GM12878 (cell line): ENCODE data around the gene LENEP. TPM values are rescaled to one million over a fixed set of nuclear protein-coding genes. Genes with fewer than 3 reads are reported as not detected.

Experiments used
- ATF2 ChIP-seq: IDR thresholded peaks from 2 replicates; pipeline ENCODE4 v1.6.1; 2012; ENCODE audit warnings: low read length, inconsistent platforms
- ATF3 ChIP-seq: IDR thresholded peaks from 2 replicates; pipeline ENCODE4 v1.6.1; 2011; ENCODE audit warnings: low read depth, mild to moderate bottlenecking, low read length, moderate library complexity, borderline replicate concordance; ENCODE audit errors: extremely low read depth
- CBFB ChIP-seq: IDR thresholded peaks from 2 replicates; pipeline ENCODE4 v1.6.1; 2016; ENCODE audit warnings: antibody characterized with exemption, low read depth
- CHD1 ChIP-seq: IDR thresholded peaks from 2 replicates; pipeline ENCODE4 v1.6.1; 2012; ENCODE audit warnings: low read depth, low read length, improper control_type of control experiment
- ELK1 ChIP-seq: IDR thresholded peaks from 2 replicates; pipeline ENCODE4 v1.6.1; 2012; ENCODE audit warnings: low read depth, low read length, improper control_type of control experiment
- ETV6 ChIP-seq, 2 experiments: fragments of 450-650 bp in 1 of 2; IDR thresholded peaks in 1 of 2; conservative IDR thresholded peaks in 1 of 2; 2 replicates each; pipeline ENCODE4 v1.6.1; 2014; ENCODE audit warnings: antibody characterized with exemption in 1 of 2, borderline replicate concordance in 1 of 2, low read depth in 1 of 2, mild to moderate bottlenecking in 1 of 2, moderate library complexity in 1 of 2
- GABPA ChIP-seq: IDR thresholded peaks from 2 replicates; pipeline ENCODE4 v1.6.1; 2014; ENCODE audit warnings: antibody characterized with exemption, low read depth, mild to moderate bottlenecking, inconsistent platforms
- IKZF1 ChIP-seq: fragments of 450-650 bp; conservative IDR thresholded peaks from 2 replicates; pipeline ENCODE4 v1.6.1; 2017; ENCODE audit warnings: antibody characterized with exemption, mild to moderate bottlenecking
- IRF5 ChIP-seq: fragments of 450-650 bp; IDR thresholded peaks from 2 replicates; pipeline ENCODE4 v1.6.1; 2017; ENCODE audit warnings: borderline replicate concordance
- LARP7 ChIP-seq: fragments of 450-650 bp; IDR thresholded peaks from 2 replicates; pipeline ENCODE4 v1.6.1; 2017; ENCODE audit warnings: mild to moderate bottlenecking
- MEF2A ChIP-seq: IDR thresholded peaks from 2 replicates; pipeline ENCODE4 v1.6.1; 2011; ENCODE audit warnings: low read depth, mild to moderate bottlenecking, low read length, moderate library complexity; ENCODE audit not compliant: insufficient read depth
- NR2F1 ChIP-seq: fragments of 450-650 bp; conservative IDR thresholded peaks from 2 replicates; pipeline ENCODE4 v1.6.1; 2017; ENCODE audit warnings: mild to moderate bottlenecking
- NRF1 ChIP-seq: conservative IDR thresholded peaks from 2 replicates; pipeline ENCODE4 v1.6.1; 2011; ENCODE audit warnings: mild to moderate bottlenecking, low read depth, low read length, improper control_type of control experiment
- PKNOX1 ChIP-seq: fragments of 450-650 bp; IDR thresholded peaks from 2 replicates; pipeline ENCODE4 v1.6.1; 2016; ENCODE audit warnings: mild to moderate bottlenecking
- SIX5 ChIP-seq: IDR thresholded peaks from 2 replicates; pipeline ENCODE4 v1.6.1; 2011; ENCODE audit warnings: mild to moderate bottlenecking, low read depth, low read length, moderate library complexity; ENCODE audit not compliant: severe bottlenecking
- TAF1 ChIP-seq: IDR thresholded peaks from 2 replicates; pipeline ENCODE4 v1.6.1; 2011; ENCODE audit warnings: mild to moderate bottlenecking, low read depth, low read length, borderline replicate concordance
- TARDBP ChIP-seq: IDR thresholded peaks from 2 replicates; pipeline ENCODE4 v1.6.1; 2016; ENCODE audit warnings: borderline replicate concordance
- ZBTB4 ChIP-seq: fragments of 450-650 bp; formaldehyde crosslinking; IDR thresholded peaks from 2 replicates; pipeline ENCODE4 v1.4.0; 2022; ENCODE audit warnings: mild to moderate bottlenecking, moderate library complexity
- ZNF217 ChIP-seq: fragments of 450-650 bp; IDR thresholded peaks from 2 replicates; pipeline ENCODE4 v1.6.1; 2017; ENCODE audit warnings: antibody characterized with exemption, mild to moderate bottlenecking
- polyA plus RNA-seq, 11 experiments: library from polyadenylated mRNA; depleted of rRNA in 4 of 11; unstranded in 6 of 11; stranded (reverse) in 5 of 11; fragments of >200 nt; fragmentation: Nextera tagmentation in 4 of 11; fragmentation: Illumina TruSeq in 1 of 11; extraction: Ambion mirVana in 4 of 11; extraction: Trizol in 1 of 11; gene quantifications; 1 replicate in 1 of 11; 2 replicates in 10 of 11; pipeline versions ENCODE4 v1.2.1 to v1.2.3, GENCODE V29; 2011 to 2016; ENCODE audit warnings: inconsistent platforms in 2 of 11, missing spikeins in 2 of 11, low read depth in 1 of 11
- total RNA-seq, 4 experiments: library from RNA; depleted of rRNA in 3 of 4; stranded (reverse); fragments of >200 nt in 3 of 4; fragmentation: Illumina TruSeq in 1 of 4; extraction: Trizol in 1 of 4; gene quantifications; 2 replicates each; pipeline versions ENCODE4 v1.2.1 to v1.2.3, GENCODE V29; 2013 to 2021

Gene LENEP
- total and polyA plus RNA-seq, 10 of the 15 experiments (the other 5 are each of a cell fraction or from before 2014, with no cell fraction given): 0.27 to 1.1 (median 0.64) TPM; not detected in 7

- TF ChIP-seq IRF5 (no peak), NRF1 (no peak), LARP7 (no peak), TAF1 (no peak), ELK1 (no peak), ZNF217 (no peak), GABPA (no peak), ZBTB4 (CRISPR knock-in tag) (no peak), CHD1 (no peak), PKNOX1 (0 out of 2 replicates have a peak, but pooled peaks have one; percentile 6), SIX5 (no peak), CBFB (no peak), TARDBP (no peak), ETV6 (conservative IDR thresholded peaks at IDR 0.05 in 1 of 2, IDR thresholded peaks at IDR 0.05 in 1 of 2; ENCODE audit: borderline replicate concordance in 1 of 2, low read depth in 1 of 2) (no peak), ATF2 (no peak), MEF2A (no peak), IKZF1 (no peak; the same call in 1 of the 2 replicates), NR2F1 (no peak), ATF3 (no peak)
Measured at GRCh38 chr1:154999571-155000410, 6.4 kb downstream of the LENEP start (continued).
